Lung (tissue), 12 donors: Measurements from ENCODE around the gene C9orf50. TPM values are rescaled to one million over a fixed set of nuclear protein-coding genes. Genes with fewer than 3 reads are reported as not detected.
A peak's percentile ranks its signal among the peaks of the same experiment; 100 is the strongest.

ENCODE experiments used
- ATAC-seq: fragments of 200-7000 bp; cut with Tn5 transposase; one replicate; pipeline ENCODE4 v1.9.1; 2020; ENCODE audit warnings: moderate number of reproducible peaks; ENCODE audit not compliant: insufficient read depth, low FRiP score
- DNase-seq, 3 donors: peaks; one replicate each; pipeline ENCODE4 v3.0.0-alpha.2; 2013 to 2017
- H3K27ac ChIP-seq, 2 donors: one replicate each; pipeline ENCODE4 v1.5.1; 2013; ENCODE audit warnings: mild to moderate bottlenecking in 2 of 2, moderate library complexity in 2 of 2, control low read depth in 1 of 2, inconsistent platforms in 1 of 2, low read depth in 1 of 2, low read length in 1 of 2
- H3K27me3 ChIP-seq, 3 donors: one replicate each; pipeline ENCODE4 v1.5.1; 2013; ENCODE audit warnings: low read length in 2 of 3; ENCODE audit not compliant: control insufficient read depth in 3 of 3, insufficient read depth in 3 of 3
- H3K36me3 ChIP-seq, 4 donors: one replicate each; pipeline ENCODE4 v1.5.1; 2013; ENCODE audit warnings: low read length in 4 of 4, mild to moderate bottlenecking in 1 of 4, moderate library complexity in 1 of 4; ENCODE audit not compliant: control insufficient read depth in 4 of 4, insufficient read depth in 4 of 4
- H3K4me1 ChIP-seq, 5 donors: one replicate each; pipeline ENCODE4 v1.5.1; 2013; ENCODE audit warnings: low read length in 5 of 5, mild to moderate bottlenecking in 2 of 5, moderate library complexity in 1 of 5; ENCODE audit not compliant: control insufficient read depth in 5 of 5, insufficient read depth in 5 of 5
- H3K4me3 ChIP-seq: one replicate; pipeline ENCODE4 v1.5.1; 2013; ENCODE audit warnings: mild to moderate bottlenecking, control low read depth, moderate library complexity
- H3K9ac ChIP-seq, 2 donors: one replicate each; pipeline ENCODE4 v1.5.1; 2013; ENCODE audit warnings: low read length in 2 of 2, control low read depth in 1 of 2; ENCODE audit not compliant: insufficient read depth in 1 of 2
- H3K9me3 ChIP-seq, 4 donors: one replicate each; pipeline ENCODE4 v1.5.1; 2013; ENCODE audit warnings: low read length in 3 of 4, mild to moderate bottlenecking in 1 of 4, moderate library complexity in 1 of 4; ENCODE audit not compliant: control insufficient read depth in 4 of 4, insufficient read depth in 3 of 4
- WGBS, 2 donors: extraction: QIAGEN DNeasy Blood & Tissue Kit; methylation state at CpG; one replicate each; pipeline ENCODE4 v1.1.7; 2013; 5-methylcytosine and 5-hydroxymethylcytosine counted together
- polyA plus RNA-seq, 2 donors: library from polyadenylated mRNA; stranded (reverse); fragments of 200-250 nt; gene quantifications; one replicate each; pipeline ENCODE4 v1.2.1, GENCODE V29; 2013
- total RNA-seq, 2 donors: library from RNA; depleted of rRNA in 1 of 2; stranded (reverse); fragments of >200 nt in 1 of 2; gene quantifications; one replicate each; pipeline ENCODE4 v1.2.1, GENCODE V29; 2014 to 2021
- TF ChIP-seq, protein P1 (sequence below): IDR thresholded peaks from 2 replicates; pipeline ENCODE4 v1.5.1; 2012; ENCODE audit warnings: mild to moderate bottlenecking; ENCODE audit errors: control extremely low read depth, extremely low read depth
- donor health status: control.
- donor health status: control.
- donor health status: Bipolar disorder and iron deficiency.
- donor health status: healthy.
- donor health status: DM: yes; HTN: yes; CAD: no.

C9orf50 gene
- total and polyA plus RNA-seq, 4 donors = 0.15 to 0.28 TPM; not detected in 2

DNA sequence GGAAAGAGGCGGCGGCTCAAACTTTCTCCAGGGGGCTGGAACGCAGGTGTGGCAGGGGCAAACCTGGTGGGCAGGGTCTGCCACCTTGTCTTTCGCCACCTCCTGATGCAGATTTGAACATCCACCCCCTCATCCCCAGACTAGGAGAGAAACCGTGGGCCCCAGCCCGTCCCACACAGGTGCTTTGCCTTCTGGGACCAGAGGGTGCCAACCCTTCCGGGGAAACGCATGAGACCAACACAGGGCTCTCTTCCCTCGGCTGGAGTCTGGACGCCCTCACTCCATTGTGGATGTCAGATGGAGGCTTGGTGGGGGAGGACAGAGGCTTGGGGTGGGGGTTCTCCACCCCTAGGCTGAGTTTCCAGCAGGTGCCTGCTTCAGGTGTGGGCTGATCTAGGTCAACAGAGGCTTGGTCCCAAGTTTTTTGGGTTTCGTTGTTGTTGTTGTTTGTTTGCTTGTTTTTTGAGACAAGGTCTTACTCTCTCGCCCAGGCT lies 9.5 kb downstream of the C9orf50 start:
- 30 to 46% methylated on average over 12 of the region's 12 CpGs for WGBS, 2 donors
- Histone ChIP-seq H3K4me1 (peaks cover 0 to 27% (median 23%) of the 10 kb centered on the region in 5 donors), H3K9me3 (no peaks in the 10 kb centered on the region), H3K36me3 (no peaks in the 10 kb centered on the region), H3K4me3 (no peak overlapping the region), H3K27me3 (no peaks in the 10 kb centered on the region), H3K27ac (no peak overlapping the region), H3K9ac (peak overlapping the region in 1 of 2 donors; percentile 23)
- DNase-seq = no peak
- ATAC-seq = no peak
- TF ChIP-seq, protein P1, sequence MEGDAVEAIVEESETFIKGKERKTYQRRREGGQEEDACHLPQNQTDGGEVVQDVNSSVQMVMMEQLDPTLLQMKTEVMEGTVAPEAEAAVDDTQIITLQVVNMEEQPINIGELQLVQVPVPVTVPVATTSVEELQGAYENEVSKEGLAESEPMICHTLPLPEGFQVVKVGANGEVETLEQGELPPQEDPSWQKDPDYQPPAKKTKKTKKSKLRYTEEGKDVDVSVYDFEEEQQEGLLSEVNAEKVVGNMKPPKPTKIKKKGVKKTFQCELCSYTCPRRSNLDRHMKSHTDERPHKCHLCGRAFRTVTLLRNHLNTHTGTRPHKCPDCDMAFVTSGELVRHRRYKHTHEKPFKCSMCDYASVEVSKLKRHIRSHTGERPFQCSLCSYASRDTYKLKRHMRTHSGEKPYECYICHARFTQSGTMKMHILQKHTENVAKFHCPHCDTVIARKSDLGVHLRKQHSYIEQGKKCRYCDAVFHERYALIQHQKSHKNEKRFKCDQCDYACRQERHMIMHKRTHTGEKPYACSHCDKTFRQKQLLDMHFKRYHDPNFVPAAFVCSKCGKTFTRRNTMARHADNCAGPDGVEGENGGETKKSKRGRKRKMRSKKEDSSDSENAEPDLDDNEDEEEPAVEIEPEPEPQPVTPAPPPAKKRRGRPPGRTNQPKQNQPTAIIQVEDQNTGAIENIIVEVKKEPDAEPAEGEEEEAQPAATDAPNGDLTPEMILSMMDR = no peak

DNA sequence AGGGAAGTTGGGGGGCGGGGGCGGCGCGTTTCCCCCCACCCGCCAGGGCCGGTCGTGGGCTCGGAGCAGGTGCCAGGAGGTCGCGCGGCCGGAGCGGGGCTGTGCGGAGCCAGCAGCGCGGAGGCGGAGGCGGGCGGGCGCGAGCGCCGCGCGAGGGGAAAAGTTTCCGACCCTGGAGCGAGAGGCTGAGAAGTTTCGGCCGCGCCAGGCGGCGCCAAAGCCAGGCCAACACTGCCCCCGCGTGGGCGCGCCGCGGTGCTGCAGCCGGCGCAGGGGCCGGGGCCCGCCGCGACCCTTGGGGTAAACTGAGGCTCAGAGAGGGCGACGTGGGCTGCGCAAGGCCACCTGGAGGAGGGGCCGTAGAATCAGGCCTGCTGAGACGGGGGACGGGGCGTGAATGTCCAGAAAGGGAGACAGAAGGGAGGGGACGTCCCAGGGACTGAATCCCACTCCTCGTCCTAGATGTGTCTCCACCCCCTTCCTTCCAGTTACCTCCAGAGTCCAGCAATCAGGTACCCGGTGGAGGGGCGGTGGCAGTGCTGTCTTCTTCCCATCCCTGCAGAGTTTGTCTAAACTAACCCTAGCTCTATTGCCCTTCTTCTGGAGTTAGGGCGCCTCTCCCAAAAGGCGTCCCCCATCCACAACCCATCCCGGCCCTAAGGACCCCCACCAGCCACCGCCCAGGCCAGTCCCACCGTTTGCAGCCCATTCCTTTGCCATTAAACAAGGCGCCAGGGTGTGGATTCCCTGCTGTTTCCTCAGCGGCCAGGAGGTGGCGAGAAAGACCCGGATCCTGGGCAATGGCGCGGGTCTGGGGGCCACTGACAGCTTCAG lies 10.2 kb downstream of the C9orf50 start:
- Histone ChIP-seq H3K9me3 (no peaks in the 10 kb centered on the region), H3K36me3 (no peaks in the 10 kb centered on the region), H3K27me3 (no peaks in the 10 kb centered on the region), H3K4me1 (peaks cover 0 to 28% (median 23%) of the 10 kb centered on the region in 5 donors), H3K9ac (peak overlapping the region in 1 of 2 donors; percentile 74), H3K4me3 (peak overlapping the region; percentile 42), H3K27ac (peak overlapping the region; percentile 82 to 84)
- 1% methylated on average over 53 to 66 of the region's 66 CpGs for WGBS, 2 donors
- DNase-seq (peak; percentile 83 to 86 (median 86)), ATAC-seq (peak; percentile 63)
- TF ChIP-seq, protein P1 = peak; percentile 97

DNA sequence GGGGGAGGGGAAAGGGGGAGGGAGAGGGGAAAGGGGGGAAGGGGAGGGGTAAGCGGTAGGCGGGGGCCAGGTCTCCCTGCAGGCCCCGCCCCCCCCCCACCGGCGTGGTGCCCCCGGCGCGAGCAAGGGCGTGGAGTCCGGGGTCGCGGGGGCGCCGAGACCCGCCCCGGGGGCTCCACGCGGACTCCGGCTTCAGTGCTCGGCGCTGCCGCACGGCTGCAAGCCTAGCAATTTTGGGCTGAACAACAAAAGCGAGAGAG lies 10.8 kb downstream of the C9orf50 start:
- H3K4me1 ChIP-seq = peaks cover 0 to 28% (median 23%) of the 10 kb centered on the region in 5 donors
- no peak for DNase-seq
- H3K9me3 ChIP-seq = no peaks in the 10 kb centered on the region
- H3K36me3 ChIP-seq = no peaks in the 10 kb centered on the region
- H3K27ac ChIP-seq = peak overlapping the region; percentile 82 to 84
- TF ChIP-seq, protein P1 = no peak
- H3K9ac ChIP-seq = no peak overlapping the region
- H3K27me3 ChIP-seq = no peaks in the 10 kb centered on the region
- peak overlapping the region; percentile 42 for H3K4me3 ChIP-seq
- ATAC-seq = no peak
- 0 to 1% methylated on average over 1 to 24 of the region's 24 CpGs for WGBS, 2 donors
